ENCODE measurements around the gene RSPH6A.

DNA sequence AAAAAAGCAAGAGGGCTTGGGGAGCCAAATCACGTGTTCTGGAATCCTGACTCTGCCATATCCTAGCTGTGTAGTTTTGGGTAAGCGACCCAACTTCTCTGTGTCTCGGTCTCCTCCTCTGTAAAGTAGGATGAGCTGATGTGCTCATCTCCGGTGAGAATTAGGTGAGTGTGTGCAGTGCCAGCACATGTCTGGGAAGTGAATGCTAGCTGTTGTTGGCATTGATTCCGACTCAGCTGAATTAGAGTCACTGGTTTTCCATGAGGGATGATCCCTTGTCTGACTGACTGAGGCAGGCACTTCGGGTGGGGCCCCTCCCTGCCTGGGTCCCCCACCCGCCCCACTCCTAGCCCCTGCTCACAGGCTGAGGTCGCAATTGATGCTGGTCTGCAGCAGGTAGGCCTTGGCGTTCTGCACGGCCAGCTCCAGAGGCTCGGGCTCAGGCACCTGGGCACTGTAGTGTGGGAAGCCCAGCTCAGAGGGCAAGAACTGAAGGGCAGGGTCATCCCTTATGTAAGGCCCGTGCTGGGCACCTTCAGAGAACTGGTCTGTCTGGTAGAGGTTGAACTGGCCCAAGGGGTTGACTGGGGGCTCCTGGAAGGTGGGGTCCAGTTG lies 835 bp downstream of the RSPH6A start:
- TF ChIP-seq POLR2AphosphoS5 (IDR thresholded peaks at IDR 0.05) (no peak), POLR2A (IDR thresholded peaks at IDR 0.05) (no peak)

All from gastroesophageal sphincter (tissue), 2 donors.